ENCODE results near the gene PRKCB.

Gene PRKCB

DNA sequence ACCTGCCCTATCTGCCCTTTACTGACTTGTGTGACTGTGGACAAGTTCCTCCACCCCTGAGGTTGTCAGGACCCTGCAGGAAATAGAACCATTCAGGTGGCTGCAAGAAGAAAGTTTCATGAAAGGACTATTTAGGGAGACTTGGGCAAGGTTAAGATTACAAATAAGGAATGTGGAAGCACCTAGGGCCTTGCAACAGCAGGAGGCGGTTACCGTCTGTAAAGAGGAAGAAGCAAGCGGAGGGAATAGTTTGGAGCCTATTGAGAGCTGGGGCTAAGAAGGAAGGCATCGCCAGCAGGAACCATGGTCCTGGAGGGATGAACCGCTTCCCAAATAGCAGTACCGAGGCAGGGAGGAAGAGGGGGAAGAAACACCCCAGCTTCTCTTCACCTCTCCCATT lies 132.4 kb downstream of the PRKCB start:
- no peak for DNase-seq (ENCODE audit: low read depth)

DNA sequence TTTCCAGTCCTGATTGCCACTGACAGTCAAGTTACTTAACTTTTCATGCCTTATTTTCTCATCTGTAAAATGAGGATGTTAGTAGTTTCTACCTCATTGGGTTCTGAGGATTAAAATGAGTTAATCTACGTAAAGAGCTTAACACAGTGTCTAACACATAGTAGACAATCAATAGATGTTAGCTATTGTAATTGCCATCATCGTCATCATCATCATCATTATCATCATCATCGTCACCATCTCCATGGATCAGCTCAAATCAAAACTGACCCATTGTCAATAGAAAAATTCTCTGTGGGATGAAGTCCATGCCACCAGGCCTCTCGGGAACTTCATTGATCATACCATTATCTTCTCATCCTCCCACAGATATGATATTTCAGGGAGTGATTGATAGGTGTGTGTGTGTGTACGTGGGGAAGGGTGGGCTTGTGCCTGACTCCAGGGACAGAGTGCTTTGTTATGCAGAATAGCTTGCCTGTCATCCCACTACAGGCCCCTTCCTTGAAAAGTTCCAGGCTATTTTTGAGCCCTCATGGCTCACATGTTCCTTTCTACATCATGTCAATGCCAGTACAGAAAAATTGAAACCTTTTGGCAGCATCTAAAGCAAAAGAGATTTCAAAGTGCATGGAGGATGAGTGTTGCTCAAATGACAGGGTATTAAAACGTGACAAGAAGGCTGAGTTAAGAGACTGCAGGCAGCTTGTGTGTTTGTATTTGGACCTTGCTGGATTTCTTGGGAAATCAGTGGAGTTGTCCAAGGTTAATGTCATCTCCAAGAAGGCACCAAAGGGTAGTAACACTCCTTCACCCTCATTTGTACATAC lies 133.9 kb downstream of the PRKCB start:
- no peak for DNase-seq (ENCODE audit: low read depth)

- no peak for DNase-seq (ENCODE audit: low read depth)
Measured at GRCh38 chr16:23974223-23974622, 138.4 kb downstream of the PRKCB start.

DNA sequence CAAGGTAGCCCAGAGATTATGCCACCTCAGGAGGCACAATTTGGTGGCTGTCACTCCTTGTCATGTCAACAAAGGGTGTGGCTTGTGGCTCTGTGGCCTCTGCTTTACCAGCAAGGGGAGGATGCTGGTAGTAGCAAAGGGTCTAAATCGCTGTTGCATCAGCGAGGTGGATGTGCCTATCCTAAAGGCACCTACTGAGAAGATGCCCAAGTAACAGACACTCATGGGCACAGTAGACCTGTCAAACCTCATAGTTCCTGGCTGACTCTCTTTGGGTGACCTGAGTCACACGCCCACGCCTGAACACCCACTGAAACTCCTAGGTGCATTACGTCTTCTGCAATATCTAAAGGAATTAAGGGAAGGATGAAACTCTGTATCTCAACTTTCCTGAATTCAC lies 139.5 kb downstream of the PRKCB start:
- no peak for DNase-seq (ENCODE audit: low read depth)

DNA sequence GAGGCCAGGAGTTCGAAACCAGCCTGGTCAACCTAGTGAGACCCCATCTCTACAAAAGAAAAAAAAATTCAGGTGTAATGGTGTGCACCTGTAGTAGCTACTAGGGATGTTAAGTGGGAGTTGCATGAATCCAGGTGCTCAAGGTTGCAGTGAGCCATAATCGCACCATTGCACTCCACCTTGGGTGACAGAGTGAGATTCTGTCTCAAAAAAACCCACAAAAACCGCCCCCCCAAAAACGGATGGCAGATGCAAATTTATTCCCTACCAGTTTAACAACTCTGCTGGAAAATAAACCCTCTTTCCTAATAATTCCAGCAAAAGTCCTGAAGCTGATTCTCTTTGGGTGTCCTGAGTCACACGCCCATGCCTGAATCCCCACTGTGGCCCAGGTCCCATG lies 140.3 kb downstream of the PRKCB start:
- DNase-seq (ENCODE audit: low read depth): no peak

- no peak for DNase-seq (ENCODE audit: low read depth)
Measured at GRCh38 chr16:23976524-23976923, 140.7 kb downstream of the PRKCB start.

- DNase-seq (ENCODE audit: low read depth): no peak
Measured at GRCh38 chr16:23979441-23979840, 143.7 kb downstream of the PRKCB start.

DNA sequence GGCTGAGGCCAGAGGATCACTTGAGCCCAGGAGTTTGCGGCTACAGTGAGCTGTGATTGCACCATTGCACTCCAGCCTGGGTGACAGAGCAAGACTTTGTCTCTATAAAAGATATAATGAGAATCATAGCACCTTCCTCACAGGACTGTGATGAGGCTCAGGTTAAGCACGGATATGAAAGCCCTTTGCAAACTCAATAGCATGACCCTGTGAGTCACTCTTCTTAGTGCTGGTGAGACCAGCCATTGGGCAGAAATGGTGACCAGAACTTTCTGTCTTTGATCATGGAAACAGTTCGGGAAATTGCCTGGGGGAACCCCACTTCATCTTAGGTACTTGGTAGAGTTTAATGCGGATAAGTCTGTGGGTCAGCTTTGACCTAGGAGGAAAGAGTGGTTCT lies 144.2 kb downstream of the PRKCB start:
- DNase-seq (ENCODE audit: low read depth): no peak

DNA sequence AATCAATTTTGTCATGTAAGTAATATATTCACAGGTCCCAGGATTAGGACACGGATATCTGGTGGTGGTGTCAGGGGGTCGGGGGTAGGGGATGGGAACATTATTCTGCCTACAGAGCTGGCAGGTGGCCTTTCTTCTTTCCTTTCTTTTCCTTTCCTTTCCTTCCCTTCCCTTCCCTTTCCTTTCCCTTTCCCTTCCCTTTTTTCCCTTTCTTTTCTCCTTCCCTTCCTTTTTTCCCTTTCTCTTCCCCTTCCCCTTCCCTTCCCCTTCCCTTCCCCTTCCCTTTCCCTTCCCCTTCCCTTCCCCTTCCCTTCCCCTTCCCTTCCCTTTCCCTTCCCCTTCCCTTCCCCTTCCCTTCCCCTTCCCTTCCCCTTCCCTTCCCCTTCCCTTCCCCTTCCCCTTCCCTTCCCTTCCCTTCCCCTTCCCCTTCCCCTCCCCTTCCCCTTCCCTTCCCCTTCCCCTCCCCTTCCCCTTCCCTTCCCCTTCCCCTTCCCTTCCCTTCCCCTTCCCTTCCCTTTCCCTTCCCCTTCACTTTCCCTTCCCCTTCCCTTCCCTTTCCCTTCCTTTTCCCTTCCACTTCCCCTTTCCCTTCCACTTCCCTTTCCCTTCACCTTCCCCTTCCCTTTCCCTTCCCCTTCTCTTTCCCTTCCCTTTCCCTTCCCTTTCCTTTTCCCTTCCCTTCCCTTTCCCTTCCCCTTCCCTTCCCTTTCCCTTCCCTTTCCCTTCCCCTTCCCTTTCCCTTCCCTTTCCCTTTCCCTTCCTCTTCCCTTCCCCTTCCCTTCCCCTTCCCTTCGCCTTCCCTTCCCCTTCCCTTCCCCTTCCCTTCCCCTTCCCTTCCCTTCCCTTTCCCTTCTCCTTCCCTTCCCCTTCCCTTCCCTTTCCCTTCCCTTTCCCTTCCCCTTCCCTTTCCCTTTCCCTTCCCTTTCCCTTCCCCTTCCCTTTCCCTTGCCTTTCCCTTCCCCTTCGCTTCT lies 145.9 kb downstream of the PRKCB start:
- DNase-seq (ENCODE audit: low read depth): no peak

GRCh38 chr16:23986455-23986854 lies 150.7 kb downstream of the PRKCB start:
- DNase-seq (ENCODE audit: low read depth): no peak

DNA sequence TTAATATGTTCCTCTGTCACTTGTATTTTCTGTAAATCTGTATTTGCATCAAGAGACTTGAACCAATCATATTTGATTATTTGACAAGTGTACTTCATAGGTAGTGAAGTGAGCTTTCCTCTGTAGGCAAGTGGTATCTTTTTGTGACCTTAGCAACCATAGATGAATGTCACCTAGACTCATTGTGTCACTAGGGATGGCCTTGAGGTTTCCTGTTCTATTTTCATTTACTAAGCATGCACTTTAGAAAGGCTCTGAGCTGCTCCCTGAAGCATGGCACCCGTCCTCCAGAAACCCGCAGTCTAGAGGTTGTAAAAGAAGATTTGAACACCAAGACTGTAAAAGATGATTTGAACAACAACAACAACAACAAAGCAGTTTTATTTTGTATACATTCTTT lies 151.7 kb downstream of the PRKCB start:
- DNase-seq (ENCODE audit: low read depth): no peak

DNA sequence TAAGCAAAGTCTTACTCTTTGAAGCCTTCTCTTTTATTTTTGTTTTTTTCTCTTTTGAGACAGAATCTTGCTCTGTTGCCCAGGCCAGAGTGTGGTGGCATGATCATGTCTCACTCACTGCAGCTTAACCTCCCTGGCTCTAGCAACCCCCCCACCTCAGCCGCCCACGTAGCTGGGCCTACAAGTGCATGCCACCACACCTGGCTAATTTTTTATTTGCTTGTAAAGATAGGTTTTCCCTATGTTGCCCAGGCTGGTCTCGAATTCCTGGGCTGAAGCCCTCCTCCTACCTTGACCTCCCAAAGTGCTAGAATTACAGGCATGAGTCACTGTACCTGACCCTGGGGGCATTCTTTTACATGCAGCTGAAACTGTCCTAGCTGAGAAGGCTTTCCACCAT lies 154.7 kb downstream of the PRKCB start:
- DNase-seq (ENCODE audit: low read depth): no peak

DNA sequence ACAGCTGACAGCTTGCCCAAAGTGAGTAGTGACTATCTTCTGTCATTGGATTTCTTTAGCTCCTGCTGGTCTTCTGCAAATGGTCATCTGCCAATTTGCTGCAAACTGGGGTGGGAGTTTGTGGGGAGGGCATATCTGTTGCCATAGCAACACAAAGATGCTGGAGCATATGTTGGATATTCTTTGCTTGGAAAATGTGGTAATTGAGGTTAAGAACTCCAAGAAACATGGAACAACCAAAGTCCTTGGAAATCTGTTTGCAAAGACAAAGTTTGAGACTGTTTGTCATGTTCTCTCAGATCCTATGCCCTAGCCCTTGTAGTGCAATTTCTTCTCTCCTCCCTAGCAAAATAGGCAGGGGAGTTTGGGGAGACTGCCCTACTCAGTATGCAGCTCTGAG lies 155.3 kb downstream of the PRKCB start:
- DNase-seq (ENCODE audit: low read depth): no peak

DNA sequence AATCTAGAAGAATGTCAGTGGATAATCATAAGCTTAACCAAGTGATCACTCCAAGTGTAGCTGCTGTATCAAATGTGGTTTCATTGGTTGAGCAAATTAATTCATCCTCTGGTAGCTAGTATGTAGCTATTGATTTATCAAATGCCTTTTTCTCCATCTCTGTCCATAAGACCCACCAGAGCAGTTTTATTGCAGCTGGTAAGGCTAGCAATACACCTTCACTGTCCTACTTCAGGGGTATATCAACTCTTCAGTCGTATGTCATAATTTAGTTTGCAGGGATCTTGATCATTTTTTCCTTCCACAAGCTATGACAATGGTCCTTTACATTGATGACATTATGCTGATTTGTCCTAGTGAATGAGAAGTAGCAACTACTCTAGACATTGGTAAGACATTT lies 158.8 kb downstream of the PRKCB start:
- DNase-seq (ENCODE audit: low read depth): no peak

- no peak for DNase-seq (ENCODE audit: low read depth)
Measured at GRCh38 chr16:23996258-23996955, 160.6 kb downstream of the PRKCB start.

GRCh38 chr16:23998771-23999170 lies 163.0 kb downstream of the PRKCB start:
- no peak for DNase-seq (ENCODE audit: low read depth)

GRCh38 chr16:23999663-24000062 lies 163.9 kb downstream of the PRKCB start:
- peak; percentile 60 for DNase-seq (ENCODE audit: low read depth)

GRCh38 chr16:24001710-24002109 lies 165.9 kb downstream of the PRKCB start:
- DNase-seq (ENCODE audit: low read depth): no peak

DNA sequence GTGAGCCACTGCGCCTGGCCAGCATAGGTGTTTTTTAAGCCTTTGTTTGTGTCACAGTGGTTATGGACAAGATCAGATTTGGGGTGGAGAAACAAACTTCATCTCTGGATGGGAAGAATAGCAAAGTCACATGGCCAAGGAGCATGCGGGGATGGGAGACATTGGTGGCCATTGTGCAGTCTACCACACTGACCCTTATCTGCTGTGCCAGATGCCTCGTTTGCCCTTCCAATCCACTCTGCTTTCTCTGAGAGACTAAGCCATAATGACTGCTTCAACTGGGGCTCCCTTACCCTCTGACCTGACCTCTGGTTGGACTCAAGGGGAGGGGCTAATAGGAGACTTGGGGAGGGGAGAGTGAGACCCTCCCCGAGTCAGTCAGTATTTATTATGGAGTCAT lies 166.8 kb downstream of the PRKCB start:
- DNase-seq (ENCODE audit: low read depth): no peak

GRCh38 chr16:24005577-24005976 lies 169.8 kb downstream of the PRKCB start:
- no peak for DNase-seq (ENCODE audit: low read depth)

DNA sequence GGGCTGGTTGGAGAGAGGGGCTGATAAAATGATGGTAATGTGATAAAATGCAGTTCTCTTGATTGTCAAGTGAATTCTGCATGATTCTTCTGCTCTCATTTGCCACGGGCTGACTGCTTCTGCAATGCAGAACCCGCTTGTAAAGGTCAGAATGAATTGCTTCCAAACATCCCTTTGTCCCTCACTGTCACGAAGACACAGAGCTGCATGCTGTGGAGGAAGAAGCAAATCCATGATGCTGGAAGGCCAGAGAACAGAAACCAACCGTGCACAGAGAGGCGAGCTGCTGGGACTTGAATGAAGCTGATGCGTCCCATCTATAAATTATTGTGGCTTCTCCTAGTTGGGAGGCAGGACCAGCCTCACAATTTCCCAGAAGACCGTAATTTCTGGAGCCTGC lies 171.6 kb downstream of the PRKCB start:
- DNase-seq (ENCODE audit: low read depth): no peak

GRCh38 chr16:24007934-24008333 lies 172.2 kb downstream of the PRKCB start:
- no peak for DNase-seq (ENCODE audit: low read depth)

DNA sequence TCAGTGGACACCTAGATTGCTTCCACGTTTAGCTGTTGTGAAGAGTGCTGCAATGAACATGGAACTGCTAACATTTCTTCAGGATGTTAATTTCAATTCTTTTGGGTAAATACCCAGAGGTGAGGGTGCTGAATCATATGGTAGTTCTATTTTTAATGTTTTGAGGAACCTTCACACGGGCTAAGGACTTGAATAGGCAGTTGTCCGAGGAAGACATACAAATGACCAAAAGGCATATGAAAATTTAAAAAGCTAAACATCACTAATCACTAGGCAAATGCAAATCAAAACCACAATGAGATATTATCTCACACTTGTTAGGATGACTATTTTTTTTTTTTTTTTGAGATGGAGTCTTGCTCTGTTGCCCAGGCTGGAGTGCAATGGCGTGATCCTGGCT lies 173.3 kb downstream of the PRKCB start:
- no peak for DNase-seq (ENCODE audit: low read depth)

Data from activated T-cell treated with anti-CD3 and anti-CD28 coated beads for 24 hours (primary cell).